HG03442 (cell line): Measurements from ENCODE around the gene RC3H2.
"Not testable (repeated sequence)": the region's sequence is repeated elsewhere in the genome, so short reads cannot be mapped to it uniquely, and the experiment has no call there.

Experiments
- ATAC-seq: cut with Tn5 transposase; IDR thresholded peaks from one replicate; pipeline ENCODE4 v1.9.1; 2021; ENCODE audit warnings: mild to moderate bottlenecking, moderate library complexity; ENCODE audit not compliant: unreplicated experiment

Gene RC3H2

DNA sequence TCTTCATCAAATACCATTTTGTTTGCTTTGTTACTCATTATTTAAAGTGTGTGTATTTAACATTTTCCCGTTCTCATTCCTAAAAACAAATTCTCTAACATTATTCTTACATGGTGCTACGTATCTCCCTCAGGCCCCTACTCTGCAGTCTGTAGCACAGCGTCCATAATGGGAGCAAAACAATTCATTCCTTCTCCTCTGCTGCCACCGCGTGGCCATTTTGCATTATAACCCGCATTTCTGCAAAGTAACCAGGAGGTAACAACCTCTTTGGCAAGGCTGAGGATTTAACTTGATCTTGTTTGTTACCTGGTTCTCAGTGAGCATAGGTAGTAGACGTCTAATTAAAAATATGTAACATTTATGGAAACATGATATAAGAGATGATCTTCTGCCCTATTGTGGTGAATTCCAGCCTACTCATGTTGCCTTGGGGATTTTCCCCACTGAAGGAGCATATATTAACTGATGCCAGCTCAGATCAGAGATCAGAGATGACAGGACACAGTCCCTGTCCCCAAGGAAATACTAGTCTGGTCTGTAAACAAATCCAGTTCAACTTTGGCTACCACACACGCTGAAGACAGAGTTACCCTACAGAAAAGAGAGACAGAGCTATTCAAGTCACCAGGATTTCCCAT is 94.7 kb downstream of the RC3H2 start:
- ATAC-seq: peak; percentile 67

DNA sequence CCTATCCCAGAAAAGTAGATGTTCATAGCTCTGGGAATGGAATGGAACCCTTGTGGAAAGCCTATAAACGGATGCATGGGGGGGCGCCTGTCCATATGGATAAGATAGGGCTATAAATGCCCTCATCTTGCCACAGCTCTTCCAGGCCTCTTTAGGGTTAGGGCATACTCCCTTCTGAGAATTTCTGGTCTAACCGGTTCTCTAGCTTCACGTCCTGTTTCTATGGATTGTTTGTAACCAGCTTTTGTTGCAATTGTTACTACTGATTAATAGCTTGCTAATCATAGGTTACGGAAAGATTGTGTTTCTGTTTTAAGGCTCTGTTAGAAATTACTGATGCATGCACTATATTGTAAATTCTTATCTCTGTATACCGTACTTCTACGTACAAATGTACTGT is 95.9 kb downstream of the RC3H2 start:
- ATAC-seq: not testable (repeated sequence)

DNA sequence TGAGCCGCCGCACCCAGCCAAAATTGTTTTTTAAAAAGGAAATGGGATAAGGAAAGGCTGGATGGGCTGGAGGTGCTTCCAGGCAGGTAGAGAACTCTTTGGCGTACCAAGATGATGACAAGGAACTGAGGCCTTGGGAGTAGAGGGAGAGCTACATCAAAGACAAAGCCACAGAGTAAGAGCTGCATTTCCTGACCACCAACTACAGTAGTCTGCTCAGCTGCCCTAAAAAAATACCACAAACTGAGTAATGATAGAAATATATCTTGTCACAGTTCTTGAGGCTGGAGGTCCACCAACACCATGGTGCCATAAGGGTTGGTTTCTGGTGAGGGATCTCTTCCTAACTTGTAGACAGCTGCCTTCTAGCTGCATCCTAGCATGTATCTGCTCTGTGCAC is 97.0 kb downstream of the RC3H2 start:
- ATAC-seq: no peak

DNA sequence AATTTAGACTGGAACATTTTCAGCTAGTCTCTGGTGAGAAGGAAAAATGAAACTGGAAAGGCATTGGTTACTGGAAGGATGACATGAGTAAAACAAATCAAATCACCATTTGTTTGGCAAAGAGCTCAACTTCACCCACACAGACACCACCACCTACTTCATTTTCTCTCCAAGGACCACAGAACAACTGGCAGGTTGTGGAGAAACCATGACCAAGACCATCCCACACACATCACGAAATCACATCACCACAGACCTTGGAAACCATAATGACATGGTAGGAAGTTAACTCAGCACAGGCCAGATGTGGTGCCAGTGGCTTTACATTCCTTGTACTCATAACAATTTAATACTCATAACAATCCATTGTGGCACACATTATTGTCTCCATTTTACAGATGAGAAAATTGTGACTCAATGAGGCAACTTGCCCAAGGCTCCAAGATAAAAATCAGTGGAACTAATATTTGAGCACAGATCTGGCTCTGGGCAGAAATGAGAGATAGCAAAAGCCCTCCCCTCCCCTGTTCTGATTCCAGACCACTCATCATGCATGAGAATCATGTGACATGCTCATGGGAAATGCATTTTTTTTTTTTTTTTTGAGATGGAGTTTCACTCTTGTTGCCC is 97.8 kb downstream of the RC3H2 start:
- peak; percentile 53 for ATAC-seq

DNA sequence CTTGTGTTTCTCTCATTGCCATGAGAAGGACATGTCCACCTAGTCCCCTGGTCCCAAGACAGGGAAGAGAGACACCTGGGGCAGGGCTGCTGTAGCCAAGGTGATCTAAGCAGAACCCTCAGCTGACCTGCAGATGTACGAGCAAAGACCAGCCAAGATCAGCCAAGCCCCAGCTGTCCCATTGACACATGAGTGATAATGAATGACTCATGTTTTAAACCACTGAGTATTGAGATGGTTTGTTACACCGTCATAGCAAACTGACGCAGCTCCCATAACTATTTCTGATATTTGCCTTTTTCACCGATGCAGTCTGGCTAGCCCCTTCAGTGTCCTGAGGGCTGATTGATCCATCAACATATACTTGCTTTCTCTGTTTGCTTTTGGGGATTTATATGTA is 98.5 kb downstream of the RC3H2 start:
- ATAC-seq: no peak

DNA sequence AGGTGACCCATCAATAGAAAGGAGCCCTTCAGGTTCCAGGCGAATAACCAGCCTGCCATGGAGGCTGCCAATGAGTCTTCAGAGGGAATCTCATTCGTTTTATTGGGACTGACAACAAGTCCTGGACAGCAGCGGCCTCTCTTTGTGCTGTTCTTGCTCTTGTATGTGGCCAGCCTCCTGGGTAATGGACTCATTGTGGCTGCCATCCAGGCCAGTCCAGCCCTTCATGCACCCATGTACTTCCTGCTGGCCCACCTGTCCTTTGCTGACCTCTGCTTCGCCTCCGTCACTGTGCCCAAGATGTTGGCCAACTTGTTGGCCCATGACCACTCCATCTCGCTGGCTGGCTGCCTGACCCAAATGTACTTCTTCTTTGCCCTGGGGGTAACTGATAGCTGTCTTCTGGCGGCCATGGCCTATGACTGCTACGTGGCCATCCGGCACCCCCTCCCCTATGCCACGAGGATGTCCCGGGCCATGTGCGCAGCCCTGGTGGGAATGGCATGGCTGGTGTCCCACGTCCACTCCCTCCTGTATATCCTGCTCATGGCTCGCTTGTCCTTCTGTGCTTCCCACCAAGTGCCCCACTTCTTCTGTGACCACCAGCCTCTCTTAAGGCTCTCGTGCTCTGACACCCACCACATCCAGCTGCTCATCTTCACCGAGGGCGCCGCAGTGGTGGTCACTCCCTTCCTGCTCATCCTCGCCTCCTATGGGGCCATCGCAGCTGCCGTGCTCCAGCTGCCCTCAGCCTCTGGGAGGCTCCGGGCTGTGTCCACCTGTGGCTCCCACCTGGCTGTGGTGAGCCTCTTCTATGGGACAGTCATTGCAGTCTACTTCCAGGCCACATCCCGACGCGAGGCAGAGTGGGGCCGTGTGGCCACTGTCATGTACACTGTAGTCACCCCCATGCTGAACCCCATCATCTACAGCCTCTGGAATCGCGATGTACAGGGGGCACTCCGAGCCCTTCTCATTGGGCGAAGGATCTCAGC is 104.8 kb downstream of the RC3H2 start, which contains the start of gene OR1K1:
TSS of gene OR1K1 (plus strand) at position 58 of the 995 bp plus-strand sequence. CDS start at position 58, 0 bp downstream.
- ATAC-seq: no peak

DNA sequence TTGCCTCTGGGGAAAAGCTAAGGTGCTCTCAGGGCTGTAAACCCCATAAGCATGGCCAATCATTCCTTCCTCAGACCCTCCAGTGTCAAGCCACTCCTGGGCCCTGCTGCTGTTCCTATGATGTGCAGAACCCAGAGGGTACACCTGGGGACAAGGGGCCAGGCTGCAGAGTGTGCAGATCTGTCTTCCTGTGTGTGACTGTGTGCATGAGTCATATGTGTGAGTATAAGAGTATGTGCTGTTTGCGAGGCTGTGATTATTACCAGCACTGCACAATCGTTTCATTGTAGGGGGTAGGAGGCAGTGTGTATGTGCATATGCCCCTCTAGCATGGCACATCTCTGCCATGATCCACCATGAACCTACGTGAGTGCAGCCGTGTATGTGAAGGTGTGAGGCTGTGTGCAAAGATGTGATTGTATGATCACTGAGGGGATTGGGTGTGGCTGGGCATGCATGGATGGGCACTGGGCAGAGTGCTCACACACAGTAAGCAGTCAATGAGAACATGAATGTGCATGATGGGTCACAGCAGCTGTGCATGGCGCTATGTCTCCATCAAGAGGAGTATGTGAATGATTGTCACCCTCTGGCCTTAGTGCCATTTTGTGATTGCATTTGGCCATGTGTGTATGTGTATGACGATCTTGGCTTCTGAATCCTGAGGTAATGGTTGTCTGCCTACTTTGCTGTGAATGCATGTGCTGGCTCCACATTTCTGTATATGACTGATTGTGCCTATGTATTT is 107.7 kb downstream of the RC3H2 start:
- ATAC-seq: no peak
